K562 (cell line): ENCODE data around the gene C11orf54.

Experiments
- FOXJ2 ChIP-seq: fragments of 200-800 bp; sonication (Bioruptor generic); IDR thresholded peaks from 2 replicates; pipeline ENCODE4 v1.6.1; 2016; ENCODE audit warnings: missing genetic modification characterization, missing compliant biosample characterization
- HMBOX1 ChIP-seq: sonication (generic); IDR thresholded peaks from 2 replicates; pipeline ENCODE4 v1.6.1; 2016
- SAFB2 ChIP-seq: fragments of 200-400 bp; formaldehyde crosslinking; IDR thresholded peaks from 2 replicates; pipeline ENCODE4 v1.6.1; 2018; ENCODE audit warnings: borderline replicate concordance, low read length, low read depth, moderate library complexity; ENCODE audit not compliant: severe bottlenecking
- TCF7 ChIP-seq: sonication (generic); IDR thresholded peaks from 2 replicates; pipeline ENCODE4 v1.6.1; 2016; ENCODE audit warnings: antibody characterized with exemption, borderline replicate concordance

- TF ChIP-seq SAFB2, result no peak
- TF ChIP-seq HMBOX1, result no peak
- TF ChIP-seq TCF7, result no peak
- no peak for TF ChIP-seq FOXJ2 (tag)
Measured at GRCh38 chr11:93738647-93739081, 2.8 kb upstream of the C11orf54 start.
